ENCODE measurements around the gene LRRC45. TPM values are rescaled to one million over a fixed set of nuclear protein-coding genes. Genes with fewer than 3 reads are reported as not detected.

The LRRC45 gene
- total and polyA plus RNA-seq, 9 of the 15 experiments (the other 6 are each of a cell fraction or from before 2014, with no cell fraction given): 3.5 to 21.5 (median 11.2) TPM; not detected in 2

DNA sequence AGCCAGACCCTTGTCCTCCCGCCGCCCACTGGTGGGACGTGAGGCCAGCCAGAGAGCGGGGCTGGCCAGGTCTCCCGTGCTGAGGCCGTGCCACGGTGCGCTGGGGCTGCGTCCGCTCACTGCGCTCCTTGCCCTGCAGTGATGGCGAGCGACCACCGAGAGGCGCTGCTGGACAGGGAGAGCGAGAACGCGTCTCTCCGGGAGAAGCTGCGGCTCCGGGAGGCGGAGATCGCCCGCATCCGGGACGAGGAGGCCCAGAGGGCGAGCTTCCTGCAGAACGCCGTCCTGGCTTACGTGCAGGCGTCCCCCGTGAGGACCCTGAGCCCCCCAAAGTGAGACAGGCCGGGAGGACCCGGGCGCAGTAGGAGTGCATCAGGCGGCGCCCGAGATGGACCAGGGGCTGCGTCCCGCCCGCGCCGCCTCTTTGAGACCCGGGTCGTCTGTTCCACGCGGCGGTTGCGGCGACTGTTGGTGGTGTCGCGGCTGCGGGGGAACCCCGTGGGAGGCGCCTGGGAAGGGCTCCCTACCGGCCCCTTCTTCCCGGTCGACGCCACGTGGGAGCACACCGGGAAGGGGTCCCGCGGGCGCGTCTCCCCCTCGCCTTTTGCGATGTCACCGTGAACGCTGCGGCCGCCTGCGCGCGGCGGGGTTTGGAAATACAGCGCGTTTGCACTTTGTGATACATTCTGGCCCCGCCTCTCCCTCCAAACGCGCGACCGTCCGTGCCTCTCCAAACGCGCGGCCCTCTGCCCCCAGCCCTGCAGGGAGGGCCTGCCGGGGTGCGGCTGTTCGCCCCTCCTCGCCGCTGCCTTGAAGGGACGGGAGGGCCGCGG lies 7.6 kb downstream of the LRRC45 start (continued):
- no peak for TF ChIP-seq JUN (IDR thresholded peaks at IDR 0.05; ENCODE audit: borderline replicate concordance, low read depth, low read length)
- TF ChIP-seq JUN (CRISPR knock-in tag; IDR thresholded peaks at IDR 0.05; ENCODE audit: borderline replicate concordance): peak; percentile 23; the same call in 1 of the 2 replicates
- TF ChIP-seq, protein P1, sequence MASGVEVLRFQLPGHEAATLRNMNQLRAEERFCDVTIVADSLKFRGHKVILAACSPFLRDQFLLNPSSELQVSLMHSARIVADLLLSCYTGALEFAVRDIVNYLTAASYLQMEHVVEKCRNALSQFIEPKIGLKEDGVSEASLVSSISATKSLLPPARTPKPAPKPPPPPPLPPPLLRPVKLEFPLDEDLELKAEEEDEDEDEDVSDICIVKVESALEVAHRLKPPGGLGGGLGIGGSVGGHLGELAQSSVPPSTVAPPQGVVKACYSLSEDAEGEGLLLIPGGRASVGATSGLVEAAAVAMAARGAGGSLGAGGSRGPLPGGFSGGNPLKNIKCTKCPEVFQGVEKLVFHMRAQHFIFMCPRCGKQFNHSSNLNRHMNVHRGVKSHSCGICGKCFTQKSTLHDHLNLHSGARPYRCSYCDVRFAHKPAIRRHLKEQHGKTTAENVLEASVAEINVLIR (CRISPR knock-in tag; IDR thresholded peaks at IDR 0.05): no peak
- TF ChIP-seq ZC3H11A (IDR thresholded peaks at IDR 0.05; ENCODE audit: low read depth, low read length): no peak
- no peak for TF ChIP-seq MIER1 (IDR thresholded peaks at IDR 0.05; ENCODE audit: low read depth)
- no peak for TF ChIP-seq MCM2 (IDR thresholded peaks at IDR 0.05; ENCODE audit: low read depth)
- no peak for TF ChIP-seq U2AF2 (optimal IDR thresholded peaks at IDR 0.05; ENCODE audit: low read depth, low read length)
- TF ChIP-seq RCOR1 (IDR thresholded peaks at IDR 0.05; ENCODE audit: borderline replicate concordance in 1 of 2, low read depth in 2 of 2, low read length in 2 of 2): peak in 1 of 2 experiments; percentile 39; a peak in 2 of 4 replicates
- TF ChIP-seq FOXM1 (IDR thresholded peaks at IDR 0.05; ENCODE audit: low read depth): no peak
- TF ChIP-seq FOXM1 (CRISPR knock-in tag; IDR thresholded peaks at IDR 0.05; ENCODE audit: low read depth): no peak
- TF ChIP-seq ZFP36 (IDR thresholded peaks at IDR 0.05; ENCODE audit: low read depth, low read length, partially characterized antibody): no peak
- TF ChIP-seq, protein P2, sequence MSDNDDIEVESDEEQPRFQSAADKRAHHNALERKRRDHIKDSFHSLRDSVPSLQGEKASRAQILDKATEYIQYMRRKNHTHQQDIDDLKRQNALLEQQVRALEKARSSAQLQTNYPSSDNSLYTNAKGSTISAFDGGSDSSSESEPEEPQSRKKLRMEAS (CRISPR knock-in tag; IDR thresholded peaks at IDR 0.05): peak; percentile 66
- TF ChIP-seq KAT8 (IDR thresholded peaks at IDR 0.05; ENCODE audit: low read depth): no peak
- TF ChIP-seq, protein P3, sequence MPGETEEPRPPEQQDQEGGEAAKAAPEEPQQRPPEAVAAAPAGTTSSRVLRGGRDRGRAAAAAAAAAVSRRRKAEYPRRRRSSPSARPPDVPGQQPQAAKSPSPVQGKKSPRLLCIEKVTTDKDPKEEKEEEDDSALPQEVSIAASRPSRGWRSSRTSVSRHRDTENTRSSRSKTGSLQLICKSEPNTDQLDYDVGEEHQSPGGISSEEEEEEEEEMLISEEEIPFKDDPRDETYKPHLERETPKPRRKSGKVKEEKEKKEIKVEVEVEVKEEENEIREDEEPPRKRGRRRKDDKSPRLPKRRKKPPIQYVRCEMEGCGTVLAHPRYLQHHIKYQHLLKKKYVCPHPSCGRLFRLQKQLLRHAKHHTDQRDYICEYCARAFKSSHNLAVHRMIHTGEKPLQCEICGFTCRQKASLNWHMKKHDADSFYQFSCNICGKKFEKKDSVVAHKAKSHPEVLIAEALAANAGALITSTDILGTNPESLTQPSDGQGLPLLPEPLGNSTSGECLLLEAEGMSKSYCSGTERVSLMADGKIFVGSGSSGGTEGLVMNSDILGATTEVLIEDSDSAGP (CRISPR knock-in tag; IDR thresholded peaks at IDR 0.05): no peak
- peak; percentile 71 for TF ChIP-seq RBBP5 (IDR thresholded peaks at IDR 0.05; ENCODE audit: borderline replicate concordance, insufficient read depth, low read length, poor library complexity, severe bottlenecking)
- TF ChIP-seq TSC22D4 (tag; IDR thresholded peaks at IDR 0.05): no peak
- TF ChIP-seq, protein P4, sequence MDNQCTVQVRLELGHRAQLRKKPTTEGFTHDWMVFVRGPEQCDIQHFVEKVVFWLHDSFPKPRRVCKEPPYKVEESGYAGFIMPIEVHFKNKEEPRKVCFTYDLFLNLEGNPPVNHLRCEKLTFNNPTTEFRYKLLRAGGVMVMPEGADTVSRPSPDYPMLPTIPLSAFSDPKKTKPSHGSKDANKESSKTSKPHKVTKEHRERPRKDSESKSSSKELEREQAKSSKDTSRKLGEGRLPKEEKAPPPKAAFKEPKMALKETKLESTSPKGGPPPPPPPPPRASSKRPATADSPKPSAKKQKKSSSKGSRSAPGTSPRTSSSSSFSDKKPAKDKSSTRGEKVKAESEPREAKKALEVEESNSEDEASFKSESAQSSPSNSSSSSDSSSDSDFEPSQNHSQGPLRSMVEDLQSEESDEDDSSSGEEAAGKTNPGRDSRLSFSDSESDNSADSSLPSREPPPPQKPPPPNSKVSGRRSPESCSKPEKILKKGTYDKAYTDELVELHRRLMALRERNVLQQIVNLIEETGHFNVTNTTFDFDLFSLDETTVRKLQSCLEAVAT (IDR thresholded peaks at IDR 0.05): no peak
- no peak for TF ChIP-seq MBD2 (IDR thresholded peaks at IDR 0.05; ENCODE audit: borderline replicate concordance, low read depth)
- TF ChIP-seq, protein P5, sequence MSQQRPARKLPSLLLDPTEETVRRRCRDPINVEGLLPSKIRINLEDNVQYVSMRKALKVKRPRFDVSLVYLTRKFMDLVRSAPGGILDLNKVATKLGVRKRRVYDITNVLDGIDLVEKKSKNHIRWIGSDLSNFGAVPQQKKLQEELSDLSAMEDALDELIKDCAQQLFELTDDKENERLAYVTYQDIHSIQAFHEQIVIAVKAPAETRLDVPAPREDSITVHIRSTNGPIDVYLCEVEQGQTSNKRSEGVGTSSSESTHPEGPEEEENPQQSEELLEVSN (IDR thresholded peaks at IDR 0.05; ENCODE audit: borderline replicate concordance in 1 of 2, extremely low read depth in 1 of 2, insufficient read depth in 1 of 2, insufficient read length in 1 of 2, low read depth in 1 of 2, low read length in 1 of 2, poor library complexity in 1 of 2, severe bottlenecking in 1 of 2): peak; percentile 62 to 69
- TF ChIP-seq ETV1 (tag; conservative IDR thresholded peaks at IDR 0.05; ENCODE audit: low read depth): peak; percentile 81
- peak; percentile 77; the same call in 1 of the 2 replicates for TF ChIP-seq EP400 (IDR thresholded peaks at IDR 0.05)
- peak; percentile 80 for TF ChIP-seq ZFX (CRISPR knock-in tag; IDR thresholded peaks at IDR 0.05)
